ENCODE results near the gene MRC1.
A peak's percentile ranks its signal among the peaks of the same experiment; 100 is the strongest.

The MRC1 gene

DNA sequence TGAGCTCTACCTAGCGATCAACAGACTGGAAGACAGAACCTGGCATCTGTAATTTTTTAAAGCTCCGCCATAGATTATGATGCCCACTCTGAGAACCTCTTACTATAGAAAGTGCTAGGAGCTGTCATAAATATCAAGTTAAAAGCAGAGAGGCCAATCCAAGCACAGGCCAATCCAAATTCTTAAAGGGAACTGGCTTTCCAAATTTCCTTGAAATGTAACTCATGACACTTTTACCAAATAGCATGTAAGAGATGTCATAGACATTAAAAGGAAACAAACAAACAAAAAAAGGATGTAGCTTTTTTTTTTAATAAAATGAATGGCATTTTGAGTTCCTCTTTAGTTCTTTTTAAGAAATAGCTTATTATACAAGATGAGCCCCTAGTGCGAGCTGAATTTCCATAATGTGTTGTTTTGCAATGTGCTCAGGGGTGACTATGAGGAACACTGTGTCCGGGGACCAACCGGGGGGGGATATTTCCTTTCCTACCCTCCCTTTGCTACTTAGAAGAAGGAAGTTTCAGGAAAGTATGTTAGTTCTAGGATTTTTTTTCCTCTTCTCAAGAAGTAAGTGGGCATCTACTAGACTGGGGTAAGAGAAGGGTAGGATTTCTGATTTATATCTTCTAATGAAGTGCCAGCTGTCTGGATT is 23.7 kb upstream of the MRC1 start:
- Histone ChIP-seq H3K9me3 (ENCODE audit: insufficient read depth, low read length, severe bottlenecking) (no peaks in the 10 kb centered on the region), H3K4me2 (ENCODE audit: insufficient read depth, low read length) (no peak overlapping the region), H4K20me1 (ENCODE audit: insufficient read depth, low read length) (no peaks in the 10 kb centered on the region), H3K4me3 (ENCODE audit: low read depth in 1 of 2, low read length in 2 of 2) (no peak overlapping the region), H3K27ac (ENCODE audit: low read length) (no peak overlapping the region), H3K4me1 (ENCODE audit: insufficient read depth, low read length) (peaks cover 5% of the 10 kb centered on the region), H3K9ac (ENCODE audit: low read depth, low read length) (no peak overlapping the region), H3K36me3 (ENCODE audit: insufficient read depth, low read length) (no peaks in the 10 kb centered on the region), H2AFZ (ENCODE audit: low read depth, low read length) (no peak overlapping the region), H3K27me3 (ENCODE audit: insufficient read depth, low read length, poor library complexity) (no peaks in the 10 kb centered on the region), H3K79me2 (ENCODE audit: insufficient read depth, low read length) (no peaks in the 10 kb centered on the region)
- no peak for TF ChIP-seq EZH2 (IDR thresholded peaks at IDR 0.05; ENCODE audit: borderline replicate concordance, low read depth, low read length, severe bottlenecking)
- no peak for TF ChIP-seq CTCF (IDR thresholded peaks at IDR 0.05; ENCODE audit: borderline replicate concordance, extremely low read depth, low read length, poor library complexity, severe bottlenecking)
- no peak for DNase-seq
- ATAC-seq (ENCODE audit: insufficient read depth, low read depth): no peak

GRCh38 chr10:17787087-17787961 is 21.8 kb upstream of the MRC1 start:
- ATAC-seq (ENCODE audit: insufficient read depth, low read depth) (no peak), DNase-seq (no peak)
- no peak overlapping the region for H3K27ac ChIP-seq (ENCODE audit: low read length)
- no peaks in the 10 kb centered on the region for H3K9me3 ChIP-seq (ENCODE audit: insufficient read depth, low read length, severe bottlenecking)
- TF ChIP-seq EZH2 (IDR thresholded peaks at IDR 0.05; ENCODE audit: borderline replicate concordance, low read depth, low read length, severe bottlenecking) (no peak), CTCF (IDR thresholded peaks at IDR 0.05; ENCODE audit: borderline replicate concordance, extremely low read depth, low read length, poor library complexity, severe bottlenecking) (no peak)
- no peak overlapping the region for H2AFZ ChIP-seq (ENCODE audit: low read depth, low read length)
- no peak overlapping the region for H3K4me2 ChIP-seq (ENCODE audit: insufficient read depth, low read length)
- H3K36me3 ChIP-seq (ENCODE audit: insufficient read depth, low read length): no peaks in the 10 kb centered on the region
- no peaks in the 10 kb centered on the region for H3K27me3 ChIP-seq (ENCODE audit: insufficient read depth, low read length, poor library complexity)
- H3K4me1 ChIP-seq (ENCODE audit: insufficient read depth, low read length): peaks cover 6% of the 10 kb centered on the region; the same call in 1 of the 2 replicates
- no peak overlapping the region for H3K4me3 ChIP-seq (ENCODE audit: low read depth in 1 of 2, low read length in 2 of 2)
- H3K79me2 ChIP-seq (ENCODE audit: insufficient read depth, low read length): no peaks in the 10 kb centered on the region
- no peak overlapping the region for H3K9ac ChIP-seq (ENCODE audit: low read depth, low read length)
- H4K20me1 ChIP-seq (ENCODE audit: insufficient read depth, low read length): no peaks in the 10 kb centered on the region

- Histone ChIP-seq H3K36me3 (ENCODE audit: insufficient read depth, low read length) (no peaks in the 10 kb centered on the region), H4K20me1 (ENCODE audit: insufficient read depth, low read length) (no peaks in the 10 kb centered on the region), H3K4me2 (ENCODE audit: insufficient read depth, low read length) (no peak overlapping the region), H2AFZ (ENCODE audit: low read depth, low read length) (0 out of 2 replicates have a peak overlapping the region, but pooled peaks have one; percentile 41), H3K9me3 (ENCODE audit: insufficient read depth, low read length, severe bottlenecking) (no peaks in the 10 kb centered on the region), H3K9ac (ENCODE audit: low read depth, low read length) (no peak overlapping the region), H3K4me3 (ENCODE audit: low read depth in 1 of 2, low read length in 2 of 2) (no peak overlapping the region), H3K27me3 (ENCODE audit: insufficient read depth, low read length, poor library complexity) (no peaks in the 10 kb centered on the region), H3K79me2 (ENCODE audit: insufficient read depth, low read length) (no peaks in the 10 kb centered on the region), H3K4me1 (ENCODE audit: insufficient read depth, low read length) (peaks cover 17% of the 10 kb centered on the region), H3K27ac (ENCODE audit: low read length) (no peak overlapping the region)
- DNase-seq (no peak), ATAC-seq (ENCODE audit: insufficient read depth, low read depth) (no peak)
- TF ChIP-seq CTCF (IDR thresholded peaks at IDR 0.05; ENCODE audit: borderline replicate concordance, extremely low read depth, low read length, poor library complexity, severe bottlenecking): no peak
- no peak for TF ChIP-seq EZH2 (IDR thresholded peaks at IDR 0.05; ENCODE audit: borderline replicate concordance, low read depth, low read length, severe bottlenecking)
Observed at GRCh38 chr10:17788646-17789045, 20.5 kb upstream of the MRC1 start.
